ENCODE data around the gene MAP7.
"Not testable (repeated sequence)": the region's sequence is repeated elsewhere in the genome, so short reads cannot be mapped to it uniquely, and the experiment has no call there.

The MAP7 gene

GRCh38 chr6:136415351-136416007 lies 134.7 kb downstream of the MAP7 start:
- DNase-seq (ENCODE audit: low read depth): no peak

- DNase-seq (ENCODE audit: low read depth): no peak
Measured at GRCh38 chr6:136412410-136412809, 137.8 kb downstream of the MAP7 start.

GRCh38 chr6:136411453-136412354 lies 138.5 kb downstream of the MAP7 start:
- DNase-seq (ENCODE audit: low read depth): no peak

- no peak for DNase-seq (ENCODE audit: low read depth)
Measured at GRCh38 chr6:136411025-136411325, 139.2 kb downstream of the MAP7 start.

GRCh38 chr6:136410201-136411024 lies 139.8 kb downstream of the MAP7 start:
- DNase-seq (ENCODE audit: low read depth): peak; percentile 46

- DNase-seq (ENCODE audit: low read depth): no peak
Measured at GRCh38 chr6:136409597-136409996, 140.6 kb downstream of the MAP7 start.

GRCh38 chr6:136408204-136408603 lies 142.0 kb downstream of the MAP7 start:
- peak; percentile 24 for DNase-seq (ENCODE audit: low read depth)

- no peak for DNase-seq (ENCODE audit: low read depth)
Measured at GRCh38 chr6:136405420-136406029, 144.7 kb downstream of the MAP7 start.

- no peak for DNase-seq (ENCODE audit: low read depth)
Measured at GRCh38 chr6:136404627-136405419, 145.4 kb downstream of the MAP7 start.

- DNase-seq (ENCODE audit: low read depth): no peak
Measured at GRCh38 chr6:136404007-136404406, 146.2 kb downstream of the MAP7 start.

GRCh38 chr6:136403110-136403980 lies 146.9 kb downstream of the MAP7 start:
- DNase-seq (ENCODE audit: low read depth): peak; percentile 83

GRCh38 chr6:136401749-136402148 lies 148.5 kb downstream of the MAP7 start:
- DNase-seq (ENCODE audit: low read depth): peak; percentile 14

- DNase-seq (ENCODE audit: low read depth): not testable (repeated sequence)
Measured at GRCh38 chr6:136401236-136401635, 149.0 kb downstream of the MAP7 start.

- no peak for DNase-seq (ENCODE audit: low read depth)
Measured at GRCh38 chr6:136398453-136398852, 151.8 kb downstream of the MAP7 start.

- no peak for DNase-seq (ENCODE audit: low read depth)
Measured at GRCh38 chr6:136396908-136397307, 153.3 kb downstream of the MAP7 start.

- not testable (repeated sequence) for DNase-seq (ENCODE audit: low read depth)
Measured at GRCh38 chr6:136390959-136391358, 159.3 kb downstream of the MAP7 start.

GRCh38 chr6:136387316-136387715 lies 162.9 kb downstream of the MAP7 start:
- no peak for DNase-seq (ENCODE audit: low read depth)

- DNase-seq (ENCODE audit: low read depth): no peak
Measured at GRCh38 chr6:136383268-136383937, 166.8 kb downstream of the MAP7 start.

GRCh38 chr6:136382676-136383252 lies 167.5 kb downstream of the MAP7 start:
- DNase-seq (ENCODE audit: low read depth): no peak
